Frontal cortex (tissue), 4 donors: ENCODE measurements around the gene PHIP. TPM values are rescaled to one million over a fixed set of nuclear protein-coding genes. Genes with fewer than 3 reads are reported as not detected.
"Not testable (repeated sequence)": the region's sequence is repeated elsewhere in the genome, so short reads cannot be mapped to it uniquely, and the experiment has no call there.

Source experiments
- DNase-seq, 2 donors: peaks; one replicate each; pipeline ENCODE4 v3.0.0; 2012; ENCODE audit warnings: low spot score in 2 of 2
- FAIRE-seq: peaks from 2 replicates; lab custom pipeline; 2012; peaks lifted over from hg19 to GRCh38; lab: Jason Lieb, UNC
- total RNA-seq: library from RNA; depleted of rRNA; stranded (reverse); fragments of >200 nt; gene quantifications from one replicate; pipeline ENCODE4 v1.2.3, GENCODE V29; 2014
- donor health status: control.
- donor health status: control.
- donor health status: control.

Gene PHIP
- total RNA-seq, 1 donor from 2014 or later = 47.7 TPM

GRCh38 chr6:78948785-78949184 is 129.3 kb downstream of the PHIP start:
- FAIRE-seq = no peak

GRCh38 chr6:78947962-78948361 is 130.1 kb downstream of the PHIP start:
- DNase-seq = no peak
- no peak for FAIRE-seq

More at GRCh38 chr6:78948785-78949184, 129.3 kb downstream of the PHIP start:
- DNase-seq = no peak

DNA sequence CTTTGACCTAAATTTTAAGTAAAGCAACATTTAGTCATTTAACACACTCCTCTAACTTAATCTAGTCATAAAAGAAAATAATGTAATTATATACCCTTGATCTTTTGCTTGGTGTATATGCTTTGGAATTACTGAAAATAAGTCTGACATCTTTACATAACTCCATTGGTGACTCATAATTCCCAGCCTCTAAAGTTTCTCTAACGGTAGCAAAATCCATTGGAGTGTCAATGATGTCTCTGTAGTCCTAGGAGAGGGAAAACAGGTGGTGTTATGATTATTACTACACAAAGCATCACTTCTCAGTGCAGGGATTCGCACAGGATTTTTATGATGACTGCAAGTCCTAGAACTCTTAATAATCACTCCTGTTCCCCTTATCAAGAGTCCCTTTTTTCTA is 130.5 kb downstream of the PHIP start:
- no peak for DNase-seq
- FAIRE-seq = no peak

DNA sequence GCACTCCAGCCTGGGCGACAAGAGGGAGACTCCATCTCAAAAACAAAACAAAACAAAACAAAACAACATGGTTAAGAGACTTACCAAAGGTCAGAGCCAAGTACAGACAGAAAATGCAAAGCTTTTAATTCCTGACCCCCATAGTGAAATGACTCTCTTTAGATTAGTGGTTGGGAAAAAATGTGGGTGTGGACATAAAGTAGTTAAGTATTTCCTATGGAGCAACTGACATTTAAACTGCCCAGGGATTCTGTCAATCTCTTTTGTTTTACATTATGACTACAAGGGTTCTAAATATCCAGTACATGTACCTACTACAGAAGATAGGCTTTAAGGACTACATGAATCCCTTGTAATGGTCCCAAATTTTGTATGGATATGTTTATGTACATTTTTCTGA is 135.6 kb downstream of the PHIP start:
- DNase-seq = no peak
- FAIRE-seq = no peak

- FAIRE-seq (no peak), DNase-seq (no peak)
Observed at GRCh38 chr6:78936515-78936914, 141.5 kb downstream of the PHIP start.

- FAIRE-seq = no peak
Observed at GRCh38 chr6:78935553-78935952, 142.5 kb downstream of the PHIP start.

GRCh38 chr6:78925317-78925716 is 152.7 kb downstream of the PHIP start:
- no peak for FAIRE-seq

More at GRCh38 chr6:78935553-78935952, 142.5 kb downstream of the PHIP start:
- DNase-seq = no peak

GRCh38 chr6:78921168-78921567 is 156.9 kb downstream of the PHIP start:
- not testable (repeated sequence) for FAIRE-seq, DNase-seq

More at GRCh38 chr6:78925317-78925716, 152.7 kb downstream of the PHIP start:
- no peak for DNase-seq

DNA sequence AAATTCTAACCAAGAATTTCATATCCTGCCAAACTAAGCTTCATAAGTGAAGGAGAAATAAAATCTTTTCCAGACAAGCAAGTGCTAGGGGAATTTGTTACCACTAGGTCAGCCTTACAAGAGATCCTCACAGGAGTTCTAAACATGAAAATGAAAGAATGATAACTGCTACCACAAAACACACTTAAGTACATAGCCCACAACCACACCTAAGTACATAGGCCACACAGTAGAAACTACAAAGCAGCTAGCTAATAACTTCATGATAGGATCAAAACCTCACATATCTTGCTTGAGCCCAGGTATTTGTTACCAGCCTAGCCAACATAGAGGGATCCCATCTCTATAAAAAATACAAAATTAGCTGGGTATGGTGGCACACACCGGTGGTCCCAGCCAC is 160.3 kb downstream of the PHIP start:
- no peak for DNase-seq
- no peak for FAIRE-seq

DNA sequence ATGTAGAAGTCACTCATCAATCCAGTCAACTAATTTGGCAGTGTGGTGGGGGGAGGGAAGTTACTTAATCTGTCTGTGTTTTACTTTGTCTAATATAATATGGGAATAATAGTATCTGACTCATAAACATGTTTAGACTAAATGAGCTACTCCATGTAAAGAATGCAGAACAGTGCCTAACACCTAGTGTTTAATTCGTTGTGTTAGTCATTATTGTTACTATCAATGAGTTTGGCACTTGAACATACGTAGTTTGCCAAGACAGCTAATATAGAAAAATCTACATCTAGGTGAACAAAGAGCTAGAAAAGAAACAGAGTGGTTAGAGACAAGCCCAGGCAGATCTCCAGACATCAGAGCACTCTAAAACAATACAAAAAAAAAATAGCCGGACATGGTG is 161.6 kb downstream of the PHIP start:
- no peak for FAIRE-seq
- DNase-seq = no peak

DNA sequence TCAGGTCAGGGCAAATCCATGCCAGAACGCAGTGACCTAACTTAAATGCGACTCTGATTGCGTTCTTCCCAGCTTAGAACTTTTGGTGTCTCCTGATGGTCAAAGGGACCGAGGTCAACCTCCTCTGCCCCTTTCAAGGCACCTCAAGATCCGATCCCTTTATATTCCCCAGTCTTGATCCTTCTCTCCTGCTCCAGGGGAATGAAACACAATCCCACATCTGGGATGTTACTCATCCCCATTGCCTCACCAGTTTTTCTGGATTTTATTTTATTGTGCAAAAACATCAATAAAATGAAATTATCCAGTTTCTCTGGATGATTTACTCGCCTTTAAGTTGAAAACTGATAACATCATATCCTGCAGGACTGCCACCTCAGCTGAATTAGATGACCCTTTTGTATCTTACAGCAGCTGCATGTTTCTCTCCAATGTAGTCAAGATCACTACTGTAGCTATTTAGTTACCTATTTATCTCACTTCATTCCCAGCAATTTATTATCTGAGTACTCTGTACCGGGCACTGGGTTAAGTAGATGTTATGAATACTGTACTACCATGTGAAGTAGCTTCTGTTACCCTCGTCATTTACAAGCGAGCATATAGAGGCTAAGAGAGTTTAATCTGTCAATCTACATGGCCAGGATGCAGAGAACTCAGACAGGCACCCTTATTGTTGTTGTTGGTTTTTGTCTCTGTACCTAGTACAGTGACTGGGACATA is 166.7 kb downstream of the PHIP start:
- FAIRE-seq = no peak
- no peak for DNase-seq

- FAIRE-seq = no peak
Observed at GRCh38 chr6:78910591-78911171, 167.4 kb downstream of the PHIP start.

DNA sequence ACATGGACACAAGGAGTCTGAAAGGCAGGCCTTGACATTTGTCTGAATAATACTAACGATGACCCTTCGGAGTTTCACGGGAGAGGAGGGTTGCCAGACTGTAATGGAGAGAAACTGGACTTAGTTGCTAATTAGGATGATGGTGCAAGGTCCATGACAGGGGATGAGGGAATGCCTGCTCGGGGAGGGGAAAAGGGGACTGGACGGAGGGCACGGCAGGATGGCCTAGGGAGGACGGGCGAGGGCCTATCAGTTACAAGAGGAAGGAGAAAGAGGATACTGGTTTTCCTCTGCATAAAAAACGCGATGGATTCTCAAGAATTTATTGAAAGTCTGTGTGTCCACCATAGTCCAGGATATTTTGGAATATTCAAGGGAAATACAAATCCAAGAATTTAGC is 168.0 kb downstream of the PHIP start:
- FAIRE-seq = no peak
- no peak for DNase-seq

More at GRCh38 chr6:78910591-78911171, 167.4 kb downstream of the PHIP start:
- peak in 1 of 2 donors; percentile 42 for DNase-seq

DNA sequence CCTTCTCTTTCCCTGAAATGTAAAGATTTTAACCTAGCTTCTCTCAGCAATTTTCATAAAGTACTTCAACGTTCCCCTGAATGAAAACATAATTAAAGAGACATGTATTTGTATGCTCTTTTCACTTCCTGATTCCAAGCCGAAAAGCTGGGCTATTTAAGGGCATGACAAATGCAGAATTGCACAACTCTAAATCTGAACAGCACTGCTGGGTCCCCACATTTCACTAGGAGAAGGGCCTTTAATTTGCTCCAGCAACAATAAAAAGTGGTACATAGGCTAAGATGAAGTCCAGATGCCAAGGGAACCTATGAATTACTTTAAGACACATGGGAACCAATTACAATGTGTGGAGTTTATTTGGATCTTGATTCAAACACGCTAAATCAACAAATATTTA is 168.7 kb downstream of the PHIP start:
- DNase-seq (peak in 1 of 2 donors; percentile 6), FAIRE-seq (no peak)

DNA sequence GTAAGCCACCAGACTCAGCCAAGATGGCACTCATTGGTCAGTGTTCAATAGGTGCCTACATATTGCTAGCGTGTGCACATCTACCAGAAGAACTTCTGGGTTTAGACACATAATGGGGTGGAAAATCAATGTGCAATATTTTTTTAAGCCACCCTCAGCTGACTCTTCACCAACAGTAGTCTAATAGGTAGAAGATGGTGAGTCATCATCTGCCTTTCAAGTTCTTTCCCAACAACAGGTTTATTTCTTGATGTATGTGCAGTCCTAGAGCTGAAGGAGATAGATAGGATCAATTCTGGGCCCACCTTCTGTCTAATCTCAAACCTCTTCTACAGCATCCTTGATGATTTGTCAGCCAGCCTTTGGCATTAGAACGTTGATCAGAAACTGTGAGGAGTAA is 169.4 kb downstream of the PHIP start:
- DNase-seq (no peak), FAIRE-seq (no peak)

GRCh38 chr6:78896227-78896626 is 181.8 kb downstream of the PHIP start:
- FAIRE-seq (no peak), DNase-seq (no peak)

GRCh38 chr6:78889901-78890300 is 188.2 kb downstream of the PHIP start:
- FAIRE-seq, DNase-seq: not testable (repeated sequence)

Other genes with a start within 250 kb of the PHIP start
- 23.2 TPM for gene IRAK1BP1, start 210.7 kb downstream of the PHIP start, total RNA-seq
- gene HMGN3, start 156.4 kb upstream of the PHIP start, total RNA-seq = 40.4 TPM